Measurements from ENCODE around the gene RAB15.

The RAB15 gene

GRCh38 chr14:64992328-64992885 lies 20.3 kb upstream of the RAB15 start:
- TF ChIP-seq CTCF (IDR thresholded peaks at IDR 0.05; ENCODE audit: insufficient read depth, missing control alignments) = no peak
- DNase-seq (ENCODE audit: insufficient read length, low spot score) = no peak
- FAIRE-seq = no peak

- FAIRE-seq (no peak), DNase-seq (ENCODE audit: insufficient read length, low spot score) (no peak)
- TF ChIP-seq CTCF (IDR thresholded peaks at IDR 0.05; ENCODE audit: insufficient read depth, missing control alignments) = no peak
These were observed 18.8 kb upstream of the RAB15 start for GRCh38 chr14:64990939-64991338.

GRCh38 chr14:64990296-64990695 lies 18.2 kb upstream of the RAB15 start:
- no peak for FAIRE-seq

GRCh38 chr14:64987438-64987767 lies 15.3 kb upstream of the RAB15 start:
- DNase-seq (ENCODE audit: insufficient read length, low spot score) = no peak
- no peak for FAIRE-seq
- no peak for TF ChIP-seq CTCF (IDR thresholded peaks at IDR 0.05; ENCODE audit: insufficient read depth, missing control alignments)

More at GRCh38 chr14:64990296-64990695, 18.2 kb upstream of the RAB15 start:
- TF ChIP-seq CTCF (IDR thresholded peaks at IDR 0.05; ENCODE audit: insufficient read depth, missing control alignments) = no peak
- no peak for DNase-seq (ENCODE audit: insufficient read length, low spot score)

GRCh38 chr14:64986648-64987437 lies 14.7 kb upstream of the RAB15 start, which contains the start of gene FNTB:
Gene FNTB (plus strand): TSS chr14:64986895. CDS start chr14:64986954, 59 bp downstream.
- FAIRE-seq (no peak), DNase-seq (ENCODE audit: insufficient read length, low spot score) (peak; percentile 88)
- TF ChIP-seq CTCF (IDR thresholded peaks at IDR 0.05; ENCODE audit: insufficient read depth, missing control alignments) = peak; percentile 96

GRCh38 chr14:64983439-64984310 lies 11.5 kb upstream of the RAB15 start:
- peak; percentile 63 for TF ChIP-seq CTCF (IDR thresholded peaks at IDR 0.05; ENCODE audit: insufficient read depth, missing control alignments)
- DNase-seq (ENCODE audit: insufficient read length, low spot score) (no peak), FAIRE-seq (no peak)
